Esophagus squamous epithelium (tissue), 4 donors: ENCODE results near the gene SPINK5.

Source experiments
- CTCF ChIP-seq, 6 experiments: fragments of 450-650 bp in 4 of 6; fragments of 200-600 bp in 2 of 6; sonication (generic) in 2 of 6; IDR thresholded peaks; one replicate each; pipeline ENCODE4 v1.5.1; 2016 to 2019; ENCODE audit warnings: antibody characterized with exemption in 6 of 6, mild to moderate bottlenecking in 4 of 6, moderate library complexity in 4 of 6
- POLR2A ChIP-seq, 4 donors: fragments of 450-650 bp; IDR thresholded peaks; one replicate each; pipeline ENCODE4 v1.6.1; 2017; ENCODE audit warnings: antibody characterized with exemption in 4 of 4, mild to moderate bottlenecking in 4 of 4, moderate library complexity in 3 of 4

- TF ChIP-seq CTCF (IDR thresholded peaks at IDR 0.05) (no peak), POLR2A (IDR thresholded peaks at IDR 0.05) (no peak)
Measured at GRCh38 chr5:148177207-148177606, 113.4 kb downstream of the SPINK5 start.
